RWPE1 (cell line): Measurements from ENCODE around the gene EPPIN.

Source experiments
- CTCF ChIA-PET: fragments of 350-600 bp; sonication (Branson Sonifier 250); formaldehyde crosslinking; extraction: SDS; loops from one replicate; lab custom pipeline; 2021; lab: Yijun Ruan, JAX
- POLR2A ChIA-PET: fragments of 400-600 bp; formaldehyde crosslinking; extraction: SDS; loops from one replicate; lab custom pipeline; 2020; ENCODE audit warnings: antibody characterized with exemption; ENCODE audit not compliant: low non-redundant PET; lab: Yijun Ruan, JAX
- DNase-seq: peaks from one replicate; pipeline ENCODE4 v3.0.0; 2012; ENCODE audit warnings: low spot score
- H3K27ac ChIP-seq: fragments of 450-650 bp; 2 replicates; pipeline ENCODE4 v1.5.1; 2017
- TF ChIP-seq, protein P1 (sequence below): fragments of 450-650 bp; conservative IDR thresholded peaks from 2 replicates; pipeline ENCODE4 v1.5.1; 2017; ENCODE audit warnings: low read depth, mild to moderate bottlenecking

The EPPIN gene

DNA sequence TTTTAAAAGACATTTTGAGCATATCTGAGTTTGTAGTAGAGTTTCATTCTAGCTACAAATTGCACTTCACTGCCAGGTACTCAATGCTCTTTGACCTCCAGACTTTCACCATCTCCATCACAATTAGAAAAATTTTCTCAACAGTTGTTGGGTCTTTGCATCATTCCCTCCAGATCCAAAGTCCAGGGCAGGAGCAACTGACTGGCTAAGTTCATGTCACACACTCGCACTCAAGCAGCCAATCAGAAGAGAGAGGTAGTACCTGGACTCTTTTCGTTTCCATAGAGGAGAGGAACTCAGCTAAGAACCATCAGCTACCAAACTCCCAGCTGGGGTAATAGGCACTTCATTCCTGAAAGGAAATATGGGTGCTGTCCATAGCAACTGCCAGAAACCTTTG is 40.8 kb downstream of the EPPIN start:
- POLR2A ChIA-PET: no interaction called here
- no peak for DNase-seq
- no peak overlapping the region for H3K27ac ChIP-seq
- CTCF ChIA-PET: interaction anchor here (0.5 kb wide), 1 partner anchor 13 kb away, joined by 3 read pairs; no protein-coding TSS in a partner anchor
- TF ChIP-seq, protein P1, sequence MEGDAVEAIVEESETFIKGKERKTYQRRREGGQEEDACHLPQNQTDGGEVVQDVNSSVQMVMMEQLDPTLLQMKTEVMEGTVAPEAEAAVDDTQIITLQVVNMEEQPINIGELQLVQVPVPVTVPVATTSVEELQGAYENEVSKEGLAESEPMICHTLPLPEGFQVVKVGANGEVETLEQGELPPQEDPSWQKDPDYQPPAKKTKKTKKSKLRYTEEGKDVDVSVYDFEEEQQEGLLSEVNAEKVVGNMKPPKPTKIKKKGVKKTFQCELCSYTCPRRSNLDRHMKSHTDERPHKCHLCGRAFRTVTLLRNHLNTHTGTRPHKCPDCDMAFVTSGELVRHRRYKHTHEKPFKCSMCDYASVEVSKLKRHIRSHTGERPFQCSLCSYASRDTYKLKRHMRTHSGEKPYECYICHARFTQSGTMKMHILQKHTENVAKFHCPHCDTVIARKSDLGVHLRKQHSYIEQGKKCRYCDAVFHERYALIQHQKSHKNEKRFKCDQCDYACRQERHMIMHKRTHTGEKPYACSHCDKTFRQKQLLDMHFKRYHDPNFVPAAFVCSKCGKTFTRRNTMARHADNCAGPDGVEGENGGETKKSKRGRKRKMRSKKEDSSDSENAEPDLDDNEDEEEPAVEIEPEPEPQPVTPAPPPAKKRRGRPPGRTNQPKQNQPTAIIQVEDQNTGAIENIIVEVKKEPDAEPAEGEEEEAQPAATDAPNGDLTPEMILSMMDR: no peak

GRCh38 chr20:45503403-45503802 is 43.8 kb downstream of the EPPIN start:
- ChIA-PET CTCF (interaction anchor here (0.6 to 0.9 kb wide), 3 partner anchors 39 to 67 kb away, joined by 3 read pairs; no protein-coding TSS in a partner anchor), POLR2A (no interaction called here)
- TF ChIP-seq, protein P1: no peak
- no peak overlapping the region for H3K27ac ChIP-seq
- no peak for DNase-seq

DNA sequence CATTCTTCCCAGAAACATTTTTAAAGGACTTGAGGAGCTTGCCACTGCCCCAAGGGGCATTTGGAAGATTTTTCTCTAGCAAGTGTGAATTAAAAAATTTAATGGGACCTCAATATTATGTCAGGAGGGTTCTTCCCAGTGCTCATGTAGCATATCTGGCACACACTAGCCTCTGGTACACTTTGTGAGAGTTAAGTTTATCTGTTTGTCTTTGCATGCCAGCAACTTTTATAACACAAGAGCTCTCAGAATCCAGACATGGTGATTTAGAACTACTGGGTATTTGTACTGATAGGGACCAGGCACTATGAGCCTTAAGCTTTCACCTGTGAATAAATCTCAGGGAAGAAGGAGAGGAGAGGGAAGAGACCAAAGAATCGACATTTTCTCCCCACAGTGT is 44.6 kb downstream of the EPPIN start:
- ChIA-PET CTCF (interaction anchor here (0.6 to 1.6 kb wide), 4 partner anchors 11 to 268 kb away, joined by 3 to 15 read pairs (median 3); no protein-coding TSS in a partner anchor), POLR2A (no interaction called here)
- DNase-seq: no peak
- TF ChIP-seq, protein P1: no peak
- no peak overlapping the region for H3K27ac ChIP-seq

DNA sequence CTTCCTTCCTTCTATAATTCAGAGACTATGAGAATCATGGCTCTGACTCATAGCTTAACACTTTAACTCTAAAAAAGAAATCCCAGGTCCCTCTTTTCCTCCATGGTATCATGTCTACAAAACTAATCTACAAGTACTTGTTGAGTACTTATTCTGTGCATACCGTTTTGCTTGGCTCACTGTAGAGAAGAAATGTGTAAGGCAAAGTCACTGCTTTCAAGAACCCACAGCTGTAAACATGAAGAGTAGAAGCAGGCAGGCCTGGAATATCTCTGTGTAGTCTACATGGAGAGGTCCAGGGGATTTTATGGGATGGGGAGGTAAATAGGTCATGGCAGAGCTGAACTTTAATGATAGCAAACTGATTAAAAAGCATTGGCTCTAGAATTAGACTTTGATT is 45.6 kb downstream of the EPPIN start:
- POLR2A ChIA-PET: no interaction called here
- TF ChIP-seq, protein P1: no peak
- no peak overlapping the region for H3K27ac ChIP-seq
- CTCF ChIA-PET: interaction anchor here (0.6 to 1.6 kb wide), 4 partner anchors 12 to 508 kb away, joined by 3 to 6 read pairs (median 4); no protein-coding TSS in a partner anchor
- DNase-seq: no peak

DNA sequence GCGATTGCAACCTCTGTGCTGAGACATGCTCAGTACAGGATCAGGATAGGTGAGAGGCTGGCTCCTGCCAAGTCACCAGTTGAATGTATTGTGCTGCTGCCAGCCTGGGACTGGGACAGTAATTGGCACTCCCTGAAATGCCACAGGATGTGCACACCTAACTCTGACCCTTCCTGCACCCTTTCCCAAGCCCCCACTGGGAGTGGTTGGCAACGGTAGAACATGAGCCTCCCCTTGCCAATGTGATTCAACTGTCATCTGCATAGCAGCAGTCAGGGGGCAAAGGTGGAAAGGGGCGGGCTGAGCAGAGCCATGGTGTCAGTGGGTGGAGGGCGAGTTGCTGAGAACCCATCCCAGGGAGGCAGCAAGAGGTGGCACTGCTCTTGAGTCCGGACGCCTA is 47.2 kb downstream of the EPPIN start:
- TF ChIP-seq, protein P1: no peak
- H3K27ac ChIP-seq: no peak overlapping the region
- DNase-seq: no peak
- CTCF ChIA-PET: interaction anchor here (1.2 kb wide), 1 partner anchor 10 kb away, joined by 3 read pairs; no protein-coding TSS in a partner anchor
- POLR2A ChIA-PET: no interaction called here

DNA sequence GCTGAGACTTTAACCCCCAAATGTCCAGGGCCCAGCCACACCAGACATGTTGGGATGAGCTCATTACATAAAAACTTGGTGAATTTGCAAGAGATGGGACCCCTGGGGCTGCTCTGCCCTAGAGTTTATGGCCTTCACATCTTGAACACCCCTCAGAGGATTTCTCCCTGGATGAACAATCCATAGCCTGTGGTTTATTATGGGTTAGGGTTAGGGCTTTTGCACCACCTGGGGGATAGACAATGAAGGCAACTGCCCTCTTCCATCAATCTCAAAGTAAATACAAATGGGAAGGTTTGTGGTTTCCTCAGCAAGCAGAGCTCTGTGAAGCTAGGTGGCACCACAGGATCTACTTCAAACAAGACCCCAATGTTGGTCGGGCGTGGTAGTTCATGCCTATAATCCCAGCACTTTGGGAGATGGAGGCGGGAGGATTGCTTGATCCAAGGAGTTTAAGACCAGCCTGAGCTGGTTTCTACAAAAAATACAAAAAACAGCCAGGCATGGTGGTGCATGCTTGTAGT is 49.2 kb downstream of the EPPIN start:
- TF ChIP-seq, protein P1: no peak
- DNase-seq: no peak
- CTCF ChIA-PET: interaction anchor here (0.6 to 1.0 kb wide), 4 partner anchors 12 to 450 kb away, joined by 3 to 4 read pairs (median 4); no protein-coding TSS in a partner anchor
- POLR2A ChIA-PET: no interaction called here
- no peak overlapping the region for H3K27ac ChIP-seq
